Measurements from ENCODE around the gene TMEM35B.
"Not testable (repeated sequence)": the region's sequence is repeated elsewhere in the genome, so short reads cannot be mapped to it uniquely, and the experiment has no call there.

Gene TMEM35B

GRCh38 chr1:34976384-34977209 lies 8.6 kb downstream of the TMEM35B start:
- DNase-seq (ENCODE audit: low read depth): no peak

- no peak for DNase-seq (ENCODE audit: low read depth)
These were observed 9.4 kb downstream of the TMEM35B start for GRCh38 chr1:34975771-34976170.

DNA sequence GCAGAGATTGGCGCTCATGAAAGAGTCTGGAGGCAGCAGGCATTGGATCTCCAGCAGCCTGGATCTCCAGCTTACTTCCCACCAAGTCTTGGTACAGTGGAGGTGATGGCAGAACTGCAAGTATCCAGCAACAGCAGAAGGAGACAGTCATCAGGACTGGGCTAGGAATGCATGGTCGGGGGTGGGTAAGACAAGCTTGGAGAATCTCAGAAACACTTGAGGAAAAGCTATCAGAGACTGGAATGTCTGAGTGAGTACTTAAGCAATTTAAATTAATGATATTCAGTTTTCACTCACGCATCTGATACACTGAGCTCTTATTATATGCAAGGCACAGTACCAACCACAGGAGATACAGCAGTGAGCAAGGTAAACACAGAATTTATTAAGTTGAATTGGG lies 9.8 kb downstream of the TMEM35B start:
- no peak for DNase-seq (ENCODE audit: low read depth)

DNA sequence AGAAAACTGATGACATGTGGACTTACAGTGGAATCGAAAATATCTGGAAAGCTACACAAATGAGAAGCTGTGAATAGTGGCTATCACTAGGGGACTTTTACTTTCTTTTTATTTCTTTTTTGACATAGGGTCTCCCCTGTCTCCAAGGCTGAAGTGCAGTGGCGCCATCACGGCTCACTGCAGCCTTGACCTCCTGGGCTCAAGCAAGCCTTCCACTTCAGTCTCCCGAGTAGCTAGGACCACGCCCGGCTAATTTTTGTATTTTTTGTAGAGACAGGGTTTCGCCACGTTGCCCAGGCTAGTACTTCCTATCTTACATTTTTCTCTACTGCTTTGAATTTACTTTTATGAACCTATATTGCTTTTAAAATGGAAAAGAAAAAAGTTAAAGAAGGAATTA lies 10.5 kb downstream of the TMEM35B start:
- DNase-seq (ENCODE audit: low read depth): no peak

GRCh38 chr1:34973326-34973725 lies 11.8 kb downstream of the TMEM35B start:
- no peak for DNase-seq (ENCODE audit: low read depth)

GRCh38 chr1:34970829-34971228 lies 14.3 kb downstream of the TMEM35B start:
- DNase-seq (ENCODE audit: low read depth): no peak

- no peak for DNase-seq (ENCODE audit: low read depth)
These were observed 14.9 kb downstream of the TMEM35B start for GRCh38 chr1:34970220-34970735.

GRCh38 chr1:34968297-34968696 lies 16.9 kb downstream of the TMEM35B start:
- not testable (repeated sequence) for DNase-seq (ENCODE audit: low read depth)

DNA sequence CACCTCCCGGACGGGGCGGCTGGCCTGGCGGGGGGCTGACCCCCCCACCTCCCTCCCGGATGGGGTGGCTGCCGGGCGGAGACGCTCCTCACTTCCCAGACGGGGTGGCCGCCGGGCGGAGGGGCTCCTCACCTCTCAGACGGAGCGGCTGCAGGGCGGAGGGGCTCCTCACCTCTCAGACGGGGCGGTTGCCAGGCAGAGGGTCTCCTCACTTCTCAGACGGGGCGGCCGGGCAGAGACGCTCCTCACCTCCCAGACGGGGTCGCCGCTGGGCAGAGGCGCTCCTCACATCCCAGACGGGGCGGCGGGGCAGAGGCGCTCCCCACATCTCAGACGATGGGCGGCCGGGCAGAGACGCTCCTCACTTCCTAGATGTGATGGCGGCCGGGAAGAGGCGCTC lies 17.5 kb downstream of the TMEM35B start:
- not testable (repeated sequence) for DNase-seq (ENCODE audit: low read depth)

DNA sequence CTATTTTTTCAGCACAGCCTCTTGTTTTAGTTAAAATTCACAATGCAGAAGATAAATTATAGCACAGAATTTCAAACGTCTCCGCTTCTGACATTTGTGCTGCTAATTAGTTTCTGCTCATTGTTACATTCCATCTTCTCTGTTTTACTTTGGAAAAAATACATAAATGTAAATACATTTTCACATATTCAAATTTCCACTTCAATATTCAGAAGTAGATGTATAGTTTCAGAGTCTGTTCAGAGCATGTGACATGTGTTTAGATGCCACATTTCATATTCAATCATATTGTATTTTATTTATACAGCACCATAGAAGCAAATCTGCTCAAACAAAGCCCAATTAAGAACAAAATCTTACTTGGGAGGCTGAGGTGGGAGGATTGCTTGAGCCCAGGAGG lies 19.6 kb downstream of the TMEM35B start:
- DNase-seq (ENCODE audit: low read depth): no peak

DNA sequence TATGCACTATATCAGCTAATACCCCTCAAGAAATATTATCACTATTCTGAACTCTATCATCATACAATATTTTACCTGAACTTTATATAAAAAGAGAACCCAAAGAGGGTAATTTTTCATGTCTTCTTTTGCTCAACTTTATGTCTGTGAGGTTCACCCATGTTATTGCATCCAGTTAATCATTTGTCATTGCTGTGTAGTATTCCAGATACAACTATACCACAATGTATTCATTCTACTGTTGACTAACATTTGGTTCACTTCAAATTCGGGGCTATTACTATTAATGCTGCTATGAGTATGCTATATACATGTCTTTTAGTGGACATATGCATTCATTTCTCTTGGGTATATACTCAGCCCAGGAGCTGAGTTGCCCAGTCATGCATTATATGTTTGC lies 34.7 kb downstream of the TMEM35B start:
- DNase-seq (ENCODE audit: low read depth): no peak

GRCh38 chr1:34948739-34949138 lies 36.4 kb downstream of the TMEM35B start:
- DNase-seq (ENCODE audit: low read depth): not testable (repeated sequence)

GRCh38 chr1:34947641-34948314 lies 37.4 kb downstream of the TMEM35B start:
- not testable (repeated sequence) for DNase-seq (ENCODE audit: low read depth)

DNA sequence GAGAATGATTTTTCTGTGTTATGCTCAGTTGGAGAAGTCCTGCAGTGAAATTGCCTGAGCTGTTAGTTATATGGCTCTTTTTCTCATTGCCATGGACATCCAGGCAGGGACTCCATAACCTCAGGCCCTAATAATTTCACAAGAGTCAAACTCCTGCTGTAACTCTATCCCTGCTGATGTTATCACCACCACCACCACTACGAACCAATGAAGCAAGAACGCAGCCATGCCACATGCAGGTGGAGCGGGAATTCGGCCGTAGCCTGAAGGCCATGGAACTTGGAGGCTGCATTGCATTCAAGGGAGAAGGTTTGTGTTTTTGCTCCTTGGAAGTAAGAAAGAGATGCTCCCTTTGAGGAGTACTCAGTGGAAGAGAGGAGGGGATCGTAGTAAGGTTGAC lies 38.9 kb downstream of the TMEM35B start:
- DNase-seq (ENCODE audit: low read depth): no peak

GRCh38 chr1:34941798-34942197 lies 43.3 kb downstream of the TMEM35B start:
- not testable (repeated sequence) for DNase-seq (ENCODE audit: low read depth)
